ENCODE measurements around the gene ITPR2.

Gene ITPR2

GRCh38 chr12:26832822-26833742 lies at the start of gene ITPR2:
TSS of gene ITPR2 (minus strand) at chr12:26833194. CDS start at chr12:26832781, 413 bp downstream.
- no peaks in the 10 kb centered on the region for H3K9me3 ChIP-seq (ENCODE audit: insufficient read depth, low read depth, low read length)
- H3K79me2 ChIP-seq (ENCODE audit: insufficient read depth, low read length): peaks cover 37% of the 10 kb centered on the region
- TF ChIP-seq EZH2phosphoT487 (IDR thresholded peaks at IDR 0.05; ENCODE audit: borderline replicate concordance): no peak
- TF ChIP-seq, protein P1, sequence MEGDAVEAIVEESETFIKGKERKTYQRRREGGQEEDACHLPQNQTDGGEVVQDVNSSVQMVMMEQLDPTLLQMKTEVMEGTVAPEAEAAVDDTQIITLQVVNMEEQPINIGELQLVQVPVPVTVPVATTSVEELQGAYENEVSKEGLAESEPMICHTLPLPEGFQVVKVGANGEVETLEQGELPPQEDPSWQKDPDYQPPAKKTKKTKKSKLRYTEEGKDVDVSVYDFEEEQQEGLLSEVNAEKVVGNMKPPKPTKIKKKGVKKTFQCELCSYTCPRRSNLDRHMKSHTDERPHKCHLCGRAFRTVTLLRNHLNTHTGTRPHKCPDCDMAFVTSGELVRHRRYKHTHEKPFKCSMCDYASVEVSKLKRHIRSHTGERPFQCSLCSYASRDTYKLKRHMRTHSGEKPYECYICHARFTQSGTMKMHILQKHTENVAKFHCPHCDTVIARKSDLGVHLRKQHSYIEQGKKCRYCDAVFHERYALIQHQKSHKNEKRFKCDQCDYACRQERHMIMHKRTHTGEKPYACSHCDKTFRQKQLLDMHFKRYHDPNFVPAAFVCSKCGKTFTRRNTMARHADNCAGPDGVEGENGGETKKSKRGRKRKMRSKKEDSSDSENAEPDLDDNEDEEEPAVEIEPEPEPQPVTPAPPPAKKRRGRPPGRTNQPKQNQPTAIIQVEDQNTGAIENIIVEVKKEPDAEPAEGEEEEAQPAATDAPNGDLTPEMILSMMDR (conservative IDR thresholded peaks at IDR 0.05; ENCODE audit: low read length): peak; percentile 26
- no peaks in the 10 kb centered on the region for H3K36me3 ChIP-seq (ENCODE audit: insufficient read depth, low read length)
- H3K4me2 ChIP-seq (ENCODE audit: low read depth, low read length, poor library complexity, severe bottlenecking): peak within 1 kb of the TSS; percentile 78
- peak within 1 kb of the TSS; percentile 91 for H2AFZ ChIP-seq (ENCODE audit: low read length)
- H3K4me1 ChIP-seq (ENCODE audit: insufficient read depth, low read length, poor library complexity, severe bottlenecking): peaks cover 38% of the 10 kb centered on the region
- no peaks in the 10 kb centered on the region for H3F3A ChIP-seq (ENCODE audit: low read depth)
- no peaks in the 10 kb centered on the region for H3K9me2 ChIP-seq (replicated peaks; ENCODE audit: low read depth, low read length)
- no peaks in the 10 kb centered on the region for H3K27me3 ChIP-seq (ENCODE audit: insufficient read depth, low read length, poor library complexity, severe bottlenecking)
- H3K9ac ChIP-seq (ENCODE audit: low read depth, low read length, poor library complexity, severe bottlenecking): peak within 1 kb of the TSS; percentile 82
- H4K20me1 ChIP-seq (ENCODE audit: insufficient read depth, low read length, poor library complexity, severe bottlenecking): peaks cover 23% of the 10 kb centered on the region
- H3K4me3 ChIP-seq (ENCODE audit: low read length, poor library complexity, severe bottlenecking): peak within 1 kb of the TSS; percentile 80

DNA sequence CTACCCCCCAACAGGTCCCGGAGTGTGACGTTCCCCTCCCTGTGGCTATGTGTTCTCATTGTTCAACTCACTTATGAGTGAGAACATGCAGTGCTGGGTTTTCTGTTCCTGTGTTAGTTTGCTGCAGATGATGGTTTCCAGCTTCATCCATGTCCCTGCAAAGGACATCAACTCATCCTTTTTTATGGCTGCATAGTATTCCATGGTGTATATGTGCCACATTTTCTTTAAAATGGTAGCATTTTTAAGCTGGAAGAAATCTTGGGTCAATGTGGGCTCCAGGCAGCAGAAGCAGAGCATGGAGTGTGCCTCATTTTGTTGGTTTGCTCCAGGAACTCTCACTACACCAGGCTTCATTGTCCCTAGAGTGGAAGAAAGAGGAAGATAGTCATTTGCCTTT lies 47.6 kb upstream of the ITPR2 start:
- Histone ChIP-seq H3K4me3 (ENCODE audit: low read length, poor library complexity, severe bottlenecking) (no peak overlapping the region), H3K36me3 (ENCODE audit: insufficient read depth, low read length) (no peaks in the 10 kb centered on the region), H3K27me3 (ENCODE audit: insufficient read depth, low read length, poor library complexity, severe bottlenecking) (no peaks in the 10 kb centered on the region), H3F3A (ENCODE audit: low read depth) (no peaks in the 10 kb centered on the region), H4K20me1 (ENCODE audit: insufficient read depth, low read length, poor library complexity, severe bottlenecking) (no peaks in the 10 kb centered on the region), H3K4me2 (ENCODE audit: low read depth, low read length, poor library complexity, severe bottlenecking) (no peak overlapping the region), H2AFZ (ENCODE audit: low read length) (no peak overlapping the region), H3K9ac (ENCODE audit: low read depth, low read length, poor library complexity, severe bottlenecking) (no peak overlapping the region), H3K9me2 (replicated peaks; ENCODE audit: low read depth, low read length) (no peaks in the 10 kb centered on the region), H3K79me2 (ENCODE audit: insufficient read depth, low read length) (no peaks in the 10 kb centered on the region), H3K4me1 (ENCODE audit: insufficient read depth, low read length, poor library complexity, severe bottlenecking) (peaks cover 13% of the 10 kb centered on the region), H3K9me3 (ENCODE audit: insufficient read depth, low read depth, low read length) (no peaks in the 10 kb centered on the region)
- no peak for TF ChIP-seq EZH2phosphoT487 (IDR thresholded peaks at IDR 0.05; ENCODE audit: borderline replicate concordance)
- TF ChIP-seq, protein P1 (conservative IDR thresholded peaks at IDR 0.05; ENCODE audit: low read length): no peak

GRCh38 chr12:26878661-26879119 lies 45.7 kb upstream of the ITPR2 start:
- Histone ChIP-seq H3K9ac (ENCODE audit: low read depth, low read length, poor library complexity, severe bottlenecking) (peak overlapping the region; percentile 16), H3K4me3 (ENCODE audit: low read length, poor library complexity, severe bottlenecking) (no peak overlapping the region), H4K20me1 (ENCODE audit: insufficient read depth, low read length, poor library complexity, severe bottlenecking) (no peaks in the 10 kb centered on the region), H3K36me3 (ENCODE audit: insufficient read depth, low read length) (no peaks in the 10 kb centered on the region), H3F3A (ENCODE audit: low read depth) (no peaks in the 10 kb centered on the region), H3K79me2 (ENCODE audit: insufficient read depth, low read length) (no peaks in the 10 kb centered on the region), H3K9me3 (ENCODE audit: insufficient read depth, low read depth, low read length) (no peaks in the 10 kb centered on the region), H3K9me2 (replicated peaks; ENCODE audit: low read depth, low read length) (no peaks in the 10 kb centered on the region), H3K4me2 (ENCODE audit: low read depth, low read length, poor library complexity, severe bottlenecking) (peak overlapping the region; percentile 7), H3K4me1 (ENCODE audit: insufficient read depth, low read length, poor library complexity, severe bottlenecking) (peaks cover 15% of the 10 kb centered on the region), H2AFZ (ENCODE audit: low read length) (no peak overlapping the region), H3K27me3 (ENCODE audit: insufficient read depth, low read length, poor library complexity, severe bottlenecking) (no peaks in the 10 kb centered on the region)
- TF ChIP-seq, protein P1 (conservative IDR thresholded peaks at IDR 0.05; ENCODE audit: low read length): no peak
- TF ChIP-seq EZH2phosphoT487 (IDR thresholded peaks at IDR 0.05; ENCODE audit: borderline replicate concordance): no peak

Measured in Loucy (cell line).